G401 (cell line): ENCODE measurements around the gene VPS9D1. TPM values are rescaled to one million over a fixed set of nuclear protein-coding genes. Genes with fewer than 3 reads are reported as not detected.

Experiments
- DNase-seq: peaks from one replicate; pipeline ENCODE4 v3.0.0-alpha.2; 2015; ENCODE audit warnings: low spot score
- in situ Hi-C: cut with HindIII; loops from 2 replicates; pipeline ENCODE4 v1.10.0; 2016; ENCODE audit warnings: low sequenced_read_pairs, mixed read lengths
- total RNA-seq: library from RNA; depleted of rRNA; stranded (reverse); fragments of >200 nt; shearing (Covaris generic); gene quantifications from 2 replicates; pipeline ENCODE4 v1.2.3, GENCODE V29; 2014; rRNA removed

VPS9D1 gene, protein sequence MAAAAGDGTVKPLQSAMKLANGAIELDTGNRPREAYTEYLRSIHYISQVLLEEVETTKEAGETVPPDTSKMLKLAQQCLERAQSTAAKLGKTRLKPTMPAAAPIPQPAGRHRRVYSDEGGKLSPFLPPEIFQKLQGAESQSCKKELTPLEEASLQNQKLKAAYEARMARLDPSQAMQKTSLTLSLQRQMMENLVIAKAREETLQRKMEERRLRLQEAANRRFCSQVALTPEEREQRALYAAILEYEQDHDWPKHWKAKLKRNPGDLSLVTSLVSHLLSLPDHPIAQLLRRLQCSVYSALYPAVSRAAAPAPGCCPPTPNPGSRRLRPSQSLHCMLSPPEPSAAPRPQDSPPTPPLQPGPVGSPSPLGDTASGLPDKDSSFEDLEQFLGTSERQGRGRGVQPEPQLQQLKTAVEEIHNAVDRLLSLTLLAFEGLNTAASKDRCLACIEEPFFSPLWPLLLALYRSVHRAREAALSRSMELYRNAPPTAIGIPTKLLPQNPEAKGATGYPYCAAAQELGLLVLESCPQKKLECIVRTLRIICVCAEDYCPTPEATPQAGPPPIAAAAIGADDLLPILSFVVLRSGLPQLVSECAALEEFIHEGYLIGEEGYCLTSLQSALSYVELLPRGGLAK
- 7.3 and 7.6 TPM in 2 replicates for total RNA-seq

GRCh38 chr16:89720813-89721545, at the start of gene VPS9D1, which contains the start of gene ZNF276:
Gene VPS9D1, minus strand, starts transcription at chr16:89720898. Its CDS starts 37 bp downstream, at chr16:89720861.
Gene ZNF276, plus strand, starts transcription at chr16:89721537. Its CDS starts 104 bp downstream, at chr16:89721641.
- DNase-seq: peak; percentile 70
- in situ Hi-C loops: no loop called here

DNA sequence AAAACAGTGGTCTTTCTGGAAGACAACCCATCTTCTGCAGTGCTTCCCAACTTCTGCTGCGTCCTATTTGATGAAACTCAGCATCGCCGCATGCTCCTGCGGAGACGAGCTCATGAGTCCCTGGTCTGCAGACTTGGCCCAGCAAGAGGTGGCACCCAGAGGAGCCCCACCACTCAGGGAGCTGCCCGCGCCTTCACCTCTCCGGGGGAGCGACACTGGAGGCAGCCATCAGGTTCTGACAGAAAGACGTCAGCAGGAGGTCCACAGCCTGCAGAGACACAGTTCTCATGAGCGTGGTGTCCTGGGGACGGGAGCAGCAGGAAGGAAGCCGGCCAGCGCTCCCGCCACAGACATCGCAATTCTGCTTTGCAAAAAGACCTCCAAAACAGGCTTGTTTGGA, 49.7 kb upstream of the VPS9D1 start:
- no peak for DNase-seq
- in situ Hi-C loops: no loop called here

GRCh38 chr16:89765292-89765830, 44.7 kb upstream of the VPS9D1 start:
- in situ Hi-C loops: no loop called here
- no peak for DNase-seq

- no peak for DNase-seq
- in situ Hi-C loops: no loop called here
These were observed 44.1 kb upstream of the VPS9D1 start for GRCh38 chr16:89764711-89765201.

DNA sequence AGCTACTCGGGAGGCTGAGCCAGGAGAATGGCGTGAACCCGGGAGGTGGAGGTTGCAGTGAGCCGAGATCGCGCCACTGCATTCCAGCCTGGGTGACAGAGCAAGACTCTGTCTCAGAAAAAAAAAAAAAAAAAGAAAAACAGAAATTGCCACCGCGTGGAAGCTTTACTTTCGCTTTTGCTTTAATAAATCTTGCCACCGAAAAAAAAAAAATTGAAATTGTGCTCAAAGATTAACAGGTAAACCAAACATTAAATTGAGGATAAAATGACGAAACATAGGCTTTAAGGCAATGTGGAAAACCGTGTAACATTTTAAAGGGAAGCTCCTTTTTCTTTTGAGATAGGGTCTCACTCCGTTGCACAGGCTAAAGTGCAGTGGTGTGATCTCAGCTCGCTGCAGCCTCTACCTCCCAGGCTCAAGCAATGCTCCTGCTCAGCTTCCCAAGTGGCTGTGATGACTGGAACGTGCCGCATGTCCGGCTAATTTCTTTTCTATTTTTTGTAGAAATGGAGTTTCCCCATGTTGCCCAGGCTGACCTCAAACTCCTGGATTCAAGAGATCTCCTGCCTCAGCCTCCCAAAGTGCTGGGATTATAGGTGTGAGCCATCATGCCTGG, 40.7 kb upstream of the VPS9D1 start:
- in situ Hi-C loops: no loop called here
- DNase-seq: no peak

- in situ Hi-C loops: no loop called here
These were observed 39.1 kb upstream of the VPS9D1 start for GRCh38 chr16:89759746-89760340.

GRCh38 chr16:89749637-89750036, 28.9 kb upstream of the VPS9D1 start:
- in situ Hi-C loops: no loop called here
- no peak for DNase-seq

More at GRCh38 chr16:89759746-89760340, 39.1 kb upstream of the VPS9D1 start:
- DNase-seq: no peak

GRCh38 chr16:89748921-89749320, 28.2 kb upstream of the VPS9D1 start:
- in situ Hi-C loops: no loop called here

DNA sequence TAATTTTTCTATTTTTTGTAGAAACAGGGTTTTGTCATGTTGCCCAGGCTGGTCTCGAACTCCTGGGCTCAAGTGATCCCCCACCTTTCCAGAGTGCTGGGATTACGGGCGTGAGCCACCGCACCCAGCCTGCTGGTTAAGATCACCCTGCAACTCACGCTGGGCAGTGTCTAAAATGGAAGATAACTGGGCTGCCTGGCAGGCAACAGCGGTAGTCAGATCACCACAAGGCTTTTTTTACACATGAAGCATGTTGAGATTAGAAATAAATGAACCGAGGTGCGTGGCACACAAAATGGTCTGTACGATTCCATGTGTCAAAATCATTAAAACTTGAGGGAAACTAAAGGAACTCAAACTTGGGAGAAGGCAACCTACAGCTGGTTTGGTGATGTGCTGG, 27.4 kb upstream of the VPS9D1 start:
- no peak for DNase-seq
- in situ Hi-C loops: no loop called here

More at GRCh38 chr16:89748921-89749320, 28.2 kb upstream of the VPS9D1 start:
- DNase-seq: no peak

GRCh38 chr16:89746043-89746442, 25.3 kb upstream of the VPS9D1 start:
- in situ Hi-C loops: no loop called here
- DNase-seq: no peak

DNA sequence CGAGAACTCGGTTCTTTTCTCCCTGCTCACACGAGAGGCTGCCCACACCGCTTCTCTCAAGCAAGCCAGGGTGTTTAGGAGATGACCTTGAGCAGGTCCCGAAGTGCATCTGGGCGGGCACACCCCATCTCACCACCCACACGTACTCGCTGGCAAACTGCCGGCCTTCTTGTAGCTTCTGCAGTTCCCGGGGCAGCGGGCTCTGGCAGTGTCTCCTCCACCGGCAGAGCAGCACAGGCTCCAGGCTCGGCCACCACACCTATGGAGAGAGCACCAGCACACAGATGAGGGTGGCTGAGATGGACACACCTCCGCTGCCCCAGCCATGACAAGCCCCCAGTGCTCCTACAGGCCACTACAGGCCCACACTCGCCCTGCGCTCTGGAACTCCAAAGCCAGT, 24.1 kb upstream of the VPS9D1 start:
- no peak for DNase-seq
- in situ Hi-C loops: no loop called here

GRCh38 chr16:89742948-89743347, 22.2 kb upstream of the VPS9D1 start:
- no peak for DNase-seq
- in situ Hi-C loops: no loop called here

DNA sequence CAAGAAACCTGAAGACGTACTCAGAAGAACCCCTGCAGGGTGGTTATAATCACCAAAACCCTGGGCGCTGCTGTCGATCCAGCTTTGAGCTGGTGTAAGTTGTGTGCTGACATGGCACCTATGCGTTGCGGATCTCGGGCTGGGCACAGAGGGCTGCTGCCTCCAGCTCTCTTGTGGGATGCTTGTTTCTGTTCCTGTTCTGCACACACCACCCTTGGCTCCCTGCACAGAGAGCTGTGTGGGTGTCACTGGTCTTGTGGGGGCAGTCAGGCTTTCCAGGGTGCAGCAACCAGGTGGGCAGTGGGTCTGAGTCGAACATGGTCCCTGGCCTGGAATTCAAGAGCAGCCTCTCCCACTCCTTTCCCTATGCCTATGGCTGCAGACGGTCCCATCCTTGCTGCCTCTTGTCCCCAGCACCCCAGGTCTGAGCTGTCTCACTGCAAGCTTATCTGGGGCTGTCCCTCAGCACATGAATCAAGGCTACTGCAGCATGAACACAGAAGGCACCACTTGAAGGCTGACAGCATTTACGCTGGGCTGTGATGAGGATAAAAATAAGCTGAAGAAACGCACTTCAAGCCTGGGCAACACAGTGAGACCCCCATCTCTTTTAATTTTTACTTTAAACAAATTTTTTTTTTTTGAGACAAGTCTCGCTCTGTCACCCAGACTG, 20.8 kb upstream of the VPS9D1 start:
- no peak for DNase-seq
- in situ Hi-C loops: no loop called here

- in situ Hi-C loops: no loop called here
- DNase-seq: no peak
These were observed 18.7 kb upstream of the VPS9D1 start for GRCh38 chr16:89739383-89739782.

- in situ Hi-C loops: no loop called here
These were observed 18.0 kb upstream of the VPS9D1 start for GRCh38 chr16:89738538-89739317.

GRCh38 chr16:89738072-89738377, 17.3 kb upstream of the VPS9D1 start:
- in situ Hi-C loops: no loop called here
- DNase-seq: no peak

More at GRCh38 chr16:89738538-89739317, 18.0 kb upstream of the VPS9D1 start:
- DNase-seq: no peak

GRCh38 chr16:89737341-89738071, 16.8 kb upstream of the VPS9D1 start:
- in situ Hi-C loops: no loop called here
- no peak for DNase-seq
